ENCODE data around the gene PARVB.

The PARVB gene

DNA sequence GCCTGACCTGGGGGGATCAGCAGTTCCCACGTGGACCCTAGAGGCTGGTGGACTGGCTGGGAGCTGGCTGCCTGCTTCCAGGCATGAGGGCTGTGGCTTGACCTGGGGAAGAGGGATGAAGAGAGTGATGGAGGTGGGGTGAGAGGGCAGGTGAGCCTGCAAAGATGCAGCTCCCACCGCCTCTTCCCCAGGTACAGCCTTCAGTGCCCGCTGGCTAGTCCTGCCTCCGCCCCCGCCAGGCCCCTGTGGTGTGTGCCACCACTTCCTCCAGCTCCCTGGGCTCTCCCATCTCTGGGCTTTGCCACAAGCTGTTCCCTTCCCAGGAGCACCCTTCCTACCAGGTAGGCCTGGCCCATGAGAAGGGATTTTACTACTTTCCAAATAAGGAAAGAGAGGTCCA lies 175.8 kb downstream of the PARVB start:
- no peak for DNase-seq (ENCODE audit: low read depth, low spot score)

DNA sequence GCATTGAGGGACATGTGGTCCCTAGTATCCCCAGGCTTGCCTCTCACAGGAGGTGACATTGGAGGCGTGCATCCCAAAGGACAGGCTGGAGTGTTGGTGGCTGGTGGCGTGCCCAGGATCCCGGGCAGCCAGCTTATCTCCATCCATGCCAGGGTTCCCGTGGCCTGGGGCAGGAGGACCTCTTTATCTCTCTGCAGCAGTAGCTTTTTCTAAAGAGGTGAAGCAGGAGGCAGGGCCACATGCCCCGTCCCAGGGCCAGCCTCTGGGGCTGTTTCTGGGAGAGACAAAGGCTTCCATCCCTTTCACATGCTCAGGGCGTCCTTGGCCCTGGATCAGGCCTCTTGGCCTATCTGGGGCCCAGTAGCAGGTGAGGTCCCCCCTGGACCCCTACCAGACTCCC lies 176.3 kb downstream of the PARVB start:
- DNase-seq (ENCODE audit: low read depth, low spot score) = no peak

DNA sequence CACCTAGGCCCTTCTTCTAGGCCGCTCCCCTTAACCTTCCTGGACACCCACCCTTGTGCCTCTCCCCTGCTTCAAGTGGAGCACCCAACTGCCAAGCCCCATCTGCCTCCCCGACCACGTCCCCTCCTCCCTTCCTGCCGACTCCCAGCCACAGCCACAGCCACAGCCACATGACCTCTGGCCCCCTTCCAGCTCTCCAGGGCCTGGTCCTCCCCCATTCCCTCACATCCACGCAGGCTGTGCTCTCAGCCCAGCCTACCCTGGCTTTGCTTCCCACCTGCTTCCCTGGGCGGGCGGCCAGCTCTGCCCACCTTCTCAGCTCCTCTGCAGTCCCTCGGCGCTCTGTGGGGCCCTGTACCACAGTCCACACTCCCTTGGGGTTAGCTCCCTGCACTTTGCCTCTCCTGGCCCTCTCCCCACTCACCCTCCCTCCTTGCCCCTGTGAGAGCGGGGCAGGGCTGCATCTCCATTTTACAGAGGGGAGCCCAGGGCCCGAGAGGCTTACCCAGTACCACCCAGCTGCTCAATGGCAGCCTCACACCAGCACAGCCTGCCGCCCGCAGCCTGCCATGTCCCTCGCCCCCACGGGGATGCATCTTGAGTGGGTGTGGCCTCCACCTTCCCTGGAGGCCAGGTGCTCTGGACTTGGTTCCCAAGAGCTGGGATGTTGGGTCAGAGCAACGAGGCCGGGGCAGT lies 176.9 kb downstream of the PARVB start:
- no peak for DNase-seq (ENCODE audit: low read depth, low spot score)

DNA sequence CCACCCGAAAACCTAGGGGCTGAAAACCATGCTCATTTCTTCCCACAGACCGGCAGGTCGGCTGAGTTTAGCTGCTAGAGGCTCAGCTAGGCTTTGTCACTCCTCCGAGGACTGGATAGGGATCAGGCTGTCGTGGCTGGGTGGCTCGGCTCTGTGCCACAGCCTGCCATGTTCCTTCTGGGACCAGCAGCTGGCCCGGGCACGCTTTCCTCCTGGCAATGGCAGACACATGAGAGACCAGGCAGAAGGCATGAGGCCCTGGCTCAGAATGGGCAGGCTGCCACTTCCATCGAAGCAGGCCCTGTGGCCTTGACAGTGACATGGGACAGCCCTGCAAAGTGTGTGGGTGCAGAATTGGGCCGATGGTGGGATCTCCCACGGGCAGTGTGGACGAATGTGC lies 177.6 kb downstream of the PARVB start:
- no peak for DNase-seq (ENCODE audit: low read depth, low spot score)

DNA sequence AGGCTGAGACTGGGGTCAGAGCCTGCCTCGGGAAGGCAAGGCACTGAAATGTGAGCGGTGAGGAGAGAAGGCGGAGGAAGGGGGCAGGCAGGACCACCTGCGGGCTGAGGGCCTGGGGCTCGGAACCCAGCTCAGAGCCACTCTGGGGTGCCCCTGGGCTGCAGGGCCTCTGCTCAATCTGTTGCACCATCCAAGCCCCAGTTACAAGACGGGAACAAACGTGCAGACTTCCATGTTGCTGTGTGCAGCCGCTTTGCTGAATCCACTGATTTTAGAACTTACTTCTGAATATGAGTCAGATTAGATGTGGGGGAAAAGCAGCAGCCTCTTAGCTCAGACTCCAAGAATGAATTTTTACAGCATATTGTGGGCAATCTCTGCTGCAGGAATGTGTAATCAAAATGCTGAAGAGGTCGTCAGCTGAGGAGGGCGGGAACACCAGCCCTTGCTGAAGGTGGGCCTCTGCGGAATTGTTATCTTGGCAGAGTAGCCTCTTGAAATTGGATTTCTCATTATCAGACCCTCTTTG lies 178.2 kb downstream of the PARVB start:
- DNase-seq (ENCODE audit: low read depth, low spot score) = no peak

DNA sequence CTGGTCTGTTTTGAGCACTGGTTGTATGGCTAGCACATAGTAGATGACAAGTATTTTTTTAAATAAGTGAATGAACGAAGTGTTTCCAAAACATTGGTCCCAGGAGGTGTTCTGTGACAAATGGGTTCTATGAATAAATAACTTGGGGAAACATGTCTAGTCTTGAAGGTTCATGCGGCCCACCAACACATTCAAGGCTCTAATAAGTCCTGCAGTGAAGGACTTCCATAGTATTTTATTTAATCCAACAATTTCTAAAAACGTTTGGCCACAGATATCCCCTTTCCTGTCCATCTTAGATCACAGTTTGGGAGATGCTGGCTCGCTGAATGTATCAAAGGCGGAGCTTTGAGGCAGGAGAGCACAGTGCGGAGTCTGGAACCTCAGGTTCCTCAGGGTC lies 179.1 kb downstream of the PARVB start:
- DNase-seq (ENCODE audit: low read depth, low spot score) = no peak

DNA sequence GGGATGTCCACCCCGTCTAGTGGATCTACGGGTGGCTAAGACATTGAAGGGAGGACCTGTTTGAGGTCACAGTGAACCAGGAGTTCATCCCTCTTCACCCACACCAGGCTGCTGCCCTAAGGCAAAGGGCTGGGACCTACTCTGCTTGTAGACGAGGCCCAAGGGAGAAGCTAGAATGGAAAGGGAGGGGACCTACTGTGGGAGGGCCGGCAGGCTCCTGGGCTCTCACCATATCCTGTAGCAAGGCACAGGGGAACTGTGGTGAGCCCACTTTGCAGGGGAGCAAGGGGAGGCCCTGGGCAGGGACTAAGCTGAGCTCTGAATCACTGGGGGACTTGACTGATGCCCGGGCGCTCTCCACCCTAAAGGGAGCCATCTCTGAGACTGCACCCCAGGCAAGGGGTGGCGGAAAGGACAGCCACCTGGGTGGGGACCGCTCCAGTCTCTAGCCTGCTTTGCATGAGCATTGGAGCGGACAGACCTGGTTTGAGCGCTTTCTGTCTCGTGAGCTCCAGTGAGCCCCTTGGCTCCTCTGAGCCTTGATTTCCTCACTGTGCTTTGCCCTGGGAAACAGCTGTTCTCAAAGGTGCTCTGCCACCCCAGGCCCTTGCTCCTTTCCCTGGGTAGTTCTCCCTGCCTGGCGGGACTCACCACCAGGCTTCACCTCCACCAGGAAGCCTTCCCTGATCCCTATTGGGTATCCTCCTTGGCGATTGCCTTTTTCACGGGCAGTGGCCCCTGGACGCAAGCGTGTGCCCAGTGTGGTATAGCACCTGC lies 180.8 kb downstream of the PARVB start:
- DNase-seq (ENCODE audit: low read depth, low spot score) = no peak

DNA sequence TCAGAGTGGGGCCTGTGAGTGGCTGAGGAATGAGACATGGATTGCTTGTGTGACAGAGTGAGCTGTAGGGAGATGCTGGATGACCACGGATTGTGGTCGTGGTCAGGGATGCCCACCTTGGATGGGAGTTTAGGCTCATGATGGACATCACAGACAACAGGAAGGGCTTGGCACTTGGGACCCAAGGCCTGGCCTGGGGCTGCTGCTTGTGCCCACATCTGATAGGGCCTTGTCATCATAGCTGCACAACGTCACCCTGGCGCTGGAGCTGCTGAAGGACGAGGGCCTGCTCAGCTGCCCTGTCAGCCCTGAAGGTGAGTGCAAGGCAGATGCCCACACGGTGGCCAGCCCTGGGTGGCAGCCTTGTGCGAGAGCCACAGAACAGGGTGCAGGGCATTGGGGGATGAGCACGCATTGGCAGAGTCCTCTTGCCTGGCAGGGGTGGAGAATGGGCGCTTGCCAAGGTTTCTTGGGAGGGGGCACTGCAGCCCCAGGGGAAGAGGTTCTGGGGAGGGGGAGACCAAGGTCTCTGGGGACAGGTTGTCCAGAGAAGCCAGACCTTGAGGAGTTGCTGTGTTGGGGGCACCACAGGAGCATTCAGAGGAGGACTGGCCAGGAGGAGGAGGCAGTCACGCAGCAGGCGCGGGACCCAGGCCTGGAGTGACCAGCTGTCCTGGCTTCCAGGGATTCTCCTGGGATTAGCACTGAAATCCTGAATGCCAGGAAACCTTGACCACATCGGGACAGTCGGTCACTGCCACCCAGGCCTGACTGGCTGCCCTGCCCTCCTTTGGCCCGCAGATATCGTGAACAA lies 181.6 kb downstream of the PARVB start:
- no peak for DNase-seq (ENCODE audit: low read depth, low spot score)

DNA sequence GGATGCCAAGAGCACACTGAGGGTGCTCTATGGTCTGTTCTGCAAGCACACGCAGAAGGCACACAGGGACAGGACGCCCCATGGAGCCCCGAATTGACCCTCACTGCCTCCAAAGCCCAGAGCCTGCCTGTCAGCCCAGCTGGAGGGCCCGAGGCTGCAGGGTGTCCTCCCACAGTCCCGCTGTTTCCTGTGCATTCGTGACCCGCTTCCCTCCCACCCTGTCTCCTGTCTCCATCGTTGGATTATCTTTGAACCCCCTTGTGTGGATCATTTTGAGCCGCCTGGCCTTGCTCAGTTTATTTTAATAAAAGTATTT lies 182.2 kb downstream of the PARVB start:
- no peak for DNase-seq (ENCODE audit: low read depth, low spot score)

DNA sequence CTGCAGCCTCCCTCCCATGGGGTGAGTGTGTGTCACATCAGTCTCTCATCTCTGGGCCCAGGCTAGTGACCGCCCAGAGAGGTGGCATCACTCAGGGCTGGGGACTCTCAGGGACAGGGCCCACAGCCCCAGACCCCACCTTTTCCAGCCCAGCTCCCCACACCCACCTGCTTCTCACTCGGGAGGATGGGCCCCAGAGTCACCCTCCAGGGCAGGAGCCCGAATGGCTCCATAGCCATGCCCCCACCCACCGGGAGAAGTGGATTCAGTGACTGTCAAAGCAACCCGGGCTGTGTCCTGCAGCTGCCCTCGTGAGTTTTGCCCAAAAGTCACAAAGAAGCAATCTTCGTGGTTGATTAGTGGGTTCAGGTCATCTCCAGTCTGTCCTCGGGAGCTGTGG lies 182.6 kb downstream of the PARVB start:
- no peak for DNase-seq (ENCODE audit: low read depth, low spot score)

DNA sequence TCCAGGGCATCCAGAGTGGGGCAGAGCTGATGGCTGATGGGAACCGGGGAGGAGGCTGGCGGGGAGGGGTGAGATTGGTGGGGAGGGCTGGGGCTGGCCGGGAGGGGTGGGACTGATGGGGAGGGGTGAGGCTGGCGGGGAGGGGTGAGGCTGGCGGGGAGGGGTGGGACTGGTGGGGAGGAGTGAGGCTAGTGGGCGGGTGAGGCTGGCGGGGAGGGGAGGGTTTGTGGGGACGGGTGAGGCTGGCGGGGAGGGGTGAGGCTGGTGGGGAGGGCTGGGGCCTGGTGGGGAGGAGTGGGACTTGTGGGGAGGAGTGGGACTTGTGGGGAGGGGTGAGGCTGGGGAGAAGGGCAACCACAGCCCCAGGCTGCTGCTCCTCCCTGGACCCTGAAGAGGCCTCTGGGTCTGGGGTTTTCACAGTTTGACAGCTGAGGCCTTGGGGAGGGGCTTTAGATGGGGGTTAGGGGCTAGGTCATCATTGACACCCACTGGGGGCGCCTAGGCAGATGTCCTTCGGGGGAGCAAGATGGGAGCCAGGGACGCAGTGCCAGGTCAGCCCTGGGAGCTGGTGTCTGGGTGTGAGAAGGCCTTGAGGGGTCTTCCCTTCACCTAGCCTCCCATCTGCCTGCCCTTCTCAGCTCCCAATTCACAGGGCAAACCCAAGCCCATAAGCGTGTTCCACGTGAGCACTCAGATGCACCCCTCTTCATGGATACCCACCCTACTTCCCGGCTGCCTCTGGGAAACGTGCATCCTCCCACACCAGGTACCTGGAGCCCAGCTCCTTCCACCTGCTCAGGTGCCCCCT lies 183.3 kb downstream of the PARVB start:
- no peak for DNase-seq (ENCODE audit: low read depth, low spot score)

DNA sequence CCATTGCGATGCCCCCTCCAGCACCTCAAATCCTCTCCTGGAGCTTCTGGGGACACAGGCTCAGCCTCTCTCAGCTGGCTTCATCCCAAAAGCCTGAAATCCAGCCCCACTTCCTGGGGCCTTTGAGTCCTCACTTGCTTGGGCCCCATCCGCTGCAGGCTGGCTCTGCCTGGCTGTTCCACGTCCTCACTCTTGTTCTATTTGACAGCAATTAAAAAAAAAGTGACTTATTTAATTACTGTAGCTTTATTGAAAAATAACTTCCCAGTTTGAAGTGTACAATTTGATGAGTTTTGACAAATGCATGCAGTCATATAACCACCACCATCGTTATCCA lies 183.8 kb downstream of the PARVB start:
- DNase-seq (ENCODE audit: low read depth, low spot score) = no peak

DNA sequence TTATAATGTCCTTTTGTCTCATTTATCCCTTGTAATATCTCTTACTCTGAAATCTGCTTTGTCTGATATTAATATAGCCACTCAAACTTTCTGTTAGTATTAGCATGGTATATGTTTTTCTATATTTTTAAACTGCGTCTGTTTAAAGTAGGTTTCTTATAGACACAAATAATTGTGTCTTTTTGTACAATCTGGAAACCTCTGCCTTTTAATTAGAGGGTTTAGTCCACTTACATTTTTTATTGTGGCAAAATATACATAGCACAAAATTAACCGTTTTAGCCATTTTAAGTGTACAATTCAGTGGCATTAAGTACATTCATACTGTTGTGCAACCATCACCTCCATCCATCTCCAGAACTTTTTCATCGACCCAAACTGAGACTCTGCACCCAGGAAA lies 185.2 kb downstream of the PARVB start:
- DNase-seq (ENCODE audit: low read depth, low spot score) = no peak

DNA sequence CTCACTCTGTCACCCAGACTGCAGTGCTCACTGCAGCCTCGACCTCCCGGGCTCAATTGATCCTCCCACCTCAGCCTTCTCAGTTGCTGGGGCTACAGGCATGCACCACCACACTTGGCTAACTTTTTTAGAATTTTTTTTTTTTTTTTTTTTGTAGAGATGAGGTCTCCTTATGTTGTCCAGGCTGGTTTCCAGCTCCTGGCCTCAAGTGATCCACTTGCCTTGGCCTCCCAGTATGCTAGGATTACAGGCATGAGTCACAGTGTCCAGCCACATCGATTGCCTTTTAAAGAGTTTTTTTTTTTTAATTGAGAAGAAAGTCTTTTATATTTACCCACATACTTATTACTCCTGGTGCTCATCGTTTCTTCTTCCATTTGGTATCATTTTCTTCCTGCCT lies 186.6 kb downstream of the PARVB start:
- no peak for DNase-seq (ENCODE audit: low read depth, low spot score)

DNA sequence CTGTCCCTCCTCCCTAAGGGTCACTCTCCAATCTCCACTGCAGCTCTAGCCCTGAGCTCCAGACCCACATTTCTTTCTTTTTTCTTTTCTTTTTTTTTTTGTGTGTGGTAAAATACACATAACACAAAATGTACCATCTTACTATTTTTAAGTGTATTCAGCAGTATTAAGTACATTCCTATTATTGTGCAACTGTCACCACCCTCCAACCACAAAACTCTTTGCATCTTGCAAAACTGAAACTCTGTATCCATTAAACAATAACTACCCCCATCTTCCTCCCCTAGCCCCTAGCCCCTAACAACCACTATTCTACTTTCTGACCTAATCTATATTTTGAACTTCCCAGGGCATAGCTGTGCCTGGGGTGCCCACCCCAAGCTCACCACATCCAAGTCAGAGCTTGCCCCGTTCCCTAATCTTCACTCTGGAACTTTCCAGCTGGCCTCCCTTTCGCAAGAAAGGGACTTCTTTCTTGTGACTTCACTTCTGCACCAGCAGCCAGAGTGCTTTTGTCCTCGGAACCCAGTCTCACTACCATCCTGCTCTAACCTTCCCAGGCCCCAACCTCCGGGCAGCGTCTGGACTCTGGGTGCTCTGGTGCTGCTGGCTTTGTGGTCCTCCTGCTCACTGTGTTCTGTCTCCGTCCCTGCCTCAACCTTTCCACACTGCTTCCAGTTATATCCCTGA lies 187.3 kb downstream of the PARVB start:
- no peak for DNase-seq (ENCODE audit: low read depth, low spot score)

DNA sequence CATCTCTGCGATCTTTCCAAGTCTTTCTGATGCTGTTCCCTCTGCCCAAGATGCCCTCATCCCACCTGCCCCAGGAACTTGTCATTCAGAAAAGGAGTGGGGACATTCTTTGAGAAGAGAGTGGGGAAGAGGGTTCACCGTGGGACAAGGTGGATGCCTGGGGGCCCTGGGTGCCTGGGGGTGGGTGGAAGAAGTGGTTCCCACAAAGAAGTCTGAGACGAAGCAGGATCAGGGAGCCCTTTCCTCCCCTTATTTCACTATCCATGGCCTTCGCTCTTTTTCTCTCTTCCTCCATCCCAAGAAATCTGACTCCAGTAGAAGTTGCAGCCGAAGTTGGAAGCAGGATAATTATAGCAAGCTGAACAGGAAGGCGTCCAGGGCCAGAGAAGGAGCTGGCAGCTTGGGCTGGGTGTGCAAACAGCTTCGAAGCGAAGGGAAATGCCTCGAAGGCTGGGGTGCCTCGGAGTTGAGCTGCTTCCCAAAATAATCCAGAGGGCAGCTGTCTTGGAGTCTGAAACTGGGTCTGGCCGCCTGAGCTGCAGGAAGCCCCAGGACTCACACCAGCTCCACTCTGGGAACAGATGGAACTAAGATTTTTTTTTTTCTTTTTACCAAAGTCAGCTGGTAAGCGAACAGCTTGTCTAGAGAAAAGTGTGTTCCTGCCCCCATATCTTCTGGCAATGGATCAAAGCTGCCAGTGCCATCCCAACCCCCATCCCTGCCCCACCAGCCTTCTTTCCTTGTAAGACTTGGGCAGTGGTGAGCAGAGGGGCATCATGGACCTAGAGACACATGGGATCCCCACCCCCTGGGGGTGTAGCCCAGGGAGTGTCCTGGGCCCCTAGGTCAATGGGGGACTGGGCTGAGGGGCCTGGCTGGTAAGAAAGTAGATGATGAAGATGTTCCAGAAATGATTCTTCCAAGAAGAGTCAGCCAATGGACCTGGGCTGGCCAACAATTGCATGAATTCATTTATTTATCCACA lies 188.1 kb downstream of the PARVB start:
- DNase-seq (ENCODE audit: low read depth, low spot score) = no peak

DNA sequence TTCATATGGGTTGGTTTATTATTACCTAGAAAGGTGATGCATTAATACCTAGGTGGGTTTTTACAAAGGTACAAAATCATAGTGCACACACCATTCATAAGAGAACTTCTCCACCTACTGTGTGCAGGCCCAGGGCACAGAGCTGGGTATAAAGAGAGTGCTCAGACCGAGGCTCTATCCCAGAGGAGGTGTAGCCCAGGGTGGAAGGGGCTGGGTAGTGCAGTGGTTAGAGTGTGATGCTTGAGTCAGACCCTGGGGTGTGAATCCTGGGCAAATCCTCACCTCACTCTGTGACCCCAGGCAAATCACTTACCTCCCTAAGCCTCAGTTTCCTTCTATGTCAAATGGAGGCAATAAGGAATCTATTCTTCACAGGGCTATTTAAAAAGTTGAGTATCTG lies 188.8 kb downstream of the PARVB start:
- no peak for DNase-seq (ENCODE audit: low read depth, low spot score)

DNA sequence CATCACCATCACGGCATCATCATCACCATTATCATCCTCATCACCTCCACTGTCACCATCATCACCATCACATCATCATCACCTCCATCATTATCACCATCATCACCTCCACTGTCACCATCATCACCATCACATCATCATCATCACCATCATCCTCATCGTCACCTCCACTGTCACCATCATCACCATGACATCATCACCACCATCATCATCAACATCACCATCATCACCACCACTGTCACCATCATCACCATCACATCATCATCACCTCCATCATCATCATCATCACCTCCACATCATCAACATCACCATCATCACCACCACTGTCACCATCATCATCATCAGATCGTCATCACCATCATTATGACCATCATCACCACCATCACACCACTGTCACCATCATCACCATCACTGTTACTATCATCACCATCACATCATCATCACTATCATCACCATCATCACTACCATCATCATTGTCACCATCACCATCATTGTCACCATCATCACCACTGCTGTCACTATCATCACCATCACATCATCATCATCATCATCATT lies 189.5 kb downstream of the PARVB start:
- no peak for DNase-seq (ENCODE audit: low read depth, low spot score)

DNA sequence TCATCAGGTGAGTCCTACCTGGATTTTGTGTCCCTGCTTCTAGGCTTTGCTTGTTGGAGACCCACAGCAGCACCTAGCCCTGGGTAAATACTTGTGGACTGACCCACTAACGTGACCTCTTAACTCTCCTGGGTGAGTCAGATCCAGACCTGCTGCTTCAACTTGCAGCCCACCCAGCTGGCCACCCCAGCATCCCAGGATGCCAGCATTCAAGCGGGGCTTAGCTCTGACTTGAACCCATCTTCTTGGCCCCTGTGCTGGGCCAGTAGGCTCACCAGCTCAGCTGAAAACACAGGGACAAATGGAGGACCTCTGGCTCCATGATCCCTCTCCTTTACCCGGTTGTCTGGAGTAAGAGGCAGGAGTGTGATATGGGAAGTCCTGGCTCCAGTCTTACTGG lies 190.1 kb downstream of the PARVB start:
- no peak for DNase-seq (ENCODE audit: low read depth, low spot score)

DNA sequence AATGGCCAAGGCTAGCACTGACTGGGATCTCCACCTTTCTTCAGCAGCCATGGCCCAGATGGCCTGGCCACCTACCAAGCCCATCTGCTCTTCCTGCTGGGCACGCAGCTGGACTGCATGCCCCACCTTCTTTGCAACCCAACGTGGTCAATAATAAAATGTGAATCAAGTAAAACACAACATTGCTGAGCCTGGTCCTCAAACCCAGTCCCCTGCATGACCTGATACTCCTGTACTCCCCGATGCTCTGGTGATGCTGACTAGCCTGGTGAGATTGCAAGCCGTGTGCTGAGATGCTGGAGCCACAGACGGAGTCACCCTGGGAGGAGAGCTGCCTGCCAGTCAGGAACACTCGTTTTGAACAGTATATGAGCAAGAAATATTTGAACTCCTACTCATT lies 190.7 kb downstream of the PARVB start:
- DNase-seq (ENCODE audit: low read depth, low spot score) = no peak

Measured in brain pericyte (primary cell).